ENCODE data around the gene NIPBL. TPM values are rescaled to one million over a fixed set of nuclear protein-coding genes. Genes with fewer than 3 reads are reported as not detected.

Gene NIPBL
- total RNA-seq, 1 experiment from 2014 or later: 48.3 TPM

DNA sequence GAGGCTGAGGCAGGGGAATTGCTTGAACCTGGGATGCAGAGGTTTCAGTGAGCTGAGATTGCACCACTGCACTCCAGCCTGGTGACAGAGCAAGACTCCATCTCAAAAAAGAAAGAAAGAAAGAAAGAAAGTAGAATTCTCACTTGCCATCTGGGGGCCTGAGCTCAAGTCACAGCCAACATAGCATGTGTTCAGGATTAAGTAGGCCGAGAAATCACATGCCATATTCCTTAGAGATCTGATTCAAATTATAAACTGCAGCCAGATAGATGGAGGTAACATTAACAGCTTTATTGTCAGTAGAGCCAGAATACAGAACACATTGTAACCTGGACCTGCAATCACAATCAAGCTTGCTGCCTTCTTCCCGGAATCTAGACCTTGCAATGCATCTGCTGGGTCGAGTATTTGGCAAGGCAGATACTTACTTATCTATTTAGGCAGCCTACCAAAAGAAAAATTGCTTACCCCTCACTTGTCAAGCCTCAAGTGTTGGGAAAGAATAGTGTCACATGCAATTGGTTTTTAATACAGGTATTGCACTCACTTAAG lies 198.9 kb downstream of the NIPBL start:
- Mint-ChIP-seq H3K4me1 (no peaks in the 10 kb centered on the region), H3K27ac (no peak overlapping the region), H3K9me3 (0 out of 2 replicates have a peak, but pooled peaks cover 3% of the 10 kb centered on the region), H3K27me3 (ENCODE audit: low read depth) (peaks cover 18% of the 10 kb centered on the region), H3K4me3 (no peak overlapping the region), H3K36me3 (no peaks in the 10 kb centered on the region; the same call in 1 of the 2 replicates)
- ATAC-seq (no peak), DNase-seq (ENCODE audit: low spot score) (no peak)
- TF ChIP-seq ZNF121 (CRISPR knock-in tag; IDR thresholded peaks at IDR 0.05) (no peak), ZNF671 (CRISPR knock-in tag; IDR thresholded peaks at IDR 0.05) (no peak), CDX4 (CRISPR knock-in tag; IDR thresholded peaks at IDR 0.05; ENCODE audit: borderline replicate concordance) (no peak), CBFB (CRISPR knock-in tag; IDR thresholded peaks at IDR 0.05; ENCODE audit: low read depth) (no peak), ZSCAN18 (CRISPR knock-in tag; IDR thresholded peaks at IDR 0.05) (no peak), ZNF416 (CRISPR knock-in tag; IDR thresholded peaks at IDR 0.05) (no peak), PREB (CRISPR knock-in tag; IDR thresholded peaks at IDR 0.05; ENCODE audit: borderline replicate concordance) (no peak), PRRX2 (CRISPR knock-in tag; IDR thresholded peaks at IDR 0.05) (no peak), ATF3 (CRISPR knock-in tag; conservative IDR thresholded peaks at IDR 0.05) (no peak), STAT6 (CRISPR knock-in tag; conservative IDR thresholded peaks at IDR 0.05; ENCODE audit: low read depth) (no peak), MLX (CRISPR knock-in tag; IDR thresholded peaks at IDR 0.05) (no peak), ZNF317 (CRISPR knock-in tag; IDR thresholded peaks at IDR 0.05; ENCODE audit: borderline replicate concordance, low read depth) (no peak)
- TF ChIP-seq, protein P1, sequence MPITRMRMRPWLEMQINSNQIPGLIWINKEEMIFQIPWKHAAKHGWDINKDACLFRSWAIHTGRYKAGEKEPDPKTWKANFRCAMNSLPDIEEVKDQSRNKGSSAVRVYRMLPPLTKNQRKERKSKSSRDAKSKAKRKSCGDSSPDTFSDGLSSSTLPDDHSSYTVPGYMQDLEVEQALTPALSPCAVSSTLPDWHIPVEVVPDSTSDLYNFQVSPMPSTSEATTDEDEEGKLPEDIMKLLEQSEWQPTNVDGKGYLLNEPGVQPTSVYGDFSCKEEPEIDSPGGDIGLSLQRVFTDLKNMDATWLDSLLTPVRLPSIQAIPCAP (CRISPR knock-in tag; IDR thresholded peaks at IDR 0.05): no peak
- TF ChIP-seq, protein P2, sequence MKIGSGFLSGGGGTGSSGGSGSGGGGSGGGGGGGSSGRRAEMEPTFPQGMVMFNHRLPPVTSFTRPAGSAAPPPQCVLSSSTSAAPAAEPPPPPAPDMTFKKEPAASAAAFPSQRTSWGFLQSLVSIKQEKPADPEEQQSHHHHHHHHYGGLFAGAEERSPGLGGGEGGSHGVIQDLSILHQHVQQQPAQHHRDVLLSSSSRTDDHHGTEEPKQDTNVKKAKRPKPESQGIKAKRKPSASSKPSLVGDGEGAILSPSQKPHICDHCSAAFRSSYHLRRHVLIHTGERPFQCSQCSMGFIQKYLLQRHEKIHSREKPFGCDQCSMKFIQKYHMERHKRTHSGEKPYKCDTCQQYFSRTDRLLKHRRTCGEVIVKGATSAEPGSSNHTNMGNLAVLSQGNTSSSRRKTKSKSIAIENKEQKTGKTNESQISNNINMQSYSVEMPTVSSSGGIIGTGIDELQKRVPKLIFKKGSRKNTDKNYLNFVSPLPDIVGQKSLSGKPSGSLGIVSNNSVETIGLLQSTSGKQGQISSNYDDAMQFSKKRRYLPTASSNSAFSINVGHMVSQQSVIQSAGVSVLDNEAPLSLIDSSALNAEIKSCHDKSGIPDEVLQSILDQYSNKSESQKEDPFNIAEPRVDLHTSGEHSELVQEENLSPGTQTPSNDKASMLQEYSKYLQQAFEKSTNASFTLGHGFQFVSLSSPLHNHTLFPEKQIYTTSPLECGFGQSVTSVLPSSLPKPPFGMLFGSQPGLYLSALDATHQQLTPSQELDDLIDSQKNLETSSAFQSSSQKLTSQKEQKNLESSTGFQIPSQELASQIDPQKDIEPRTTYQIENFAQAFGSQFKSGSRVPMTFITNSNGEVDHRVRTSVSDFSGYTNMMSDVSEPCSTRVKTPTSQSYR (CRISPR knock-in tag; IDR thresholded peaks at IDR 0.05): no peak
- ChIA-PET POLR2A (no interaction called here), CTCF (no interaction called here)

All from WTC11 (cell line).